Esophagus squamous epithelium (tissue), 5 donors: Measurements from ENCODE around the gene ATP6V1G3. TPM values are rescaled to one million over a fixed set of nuclear protein-coding genes. Genes with fewer than 3 reads are reported as not detected.

Experiments
- DNase-seq: peaks from one replicate; lab custom pipeline; 2025; lab: John Stamatoyannopoulos, UW
- H3K27ac ChIP-seq, 4 donors: fragments of 200-600 bp; sonication (generic); one replicate each; pipeline ENCODE4 v1.5.1; 2016 to 2019; ENCODE audit warnings: mild to moderate bottlenecking in 1 of 4
- H3K27me3 ChIP-seq, 4 donors: fragments of 200-600 bp; sonication (generic); 1 replicate in 3 of 4; 2 replicates in 1 of 4; pipeline versions ENCODE4 v1.5.1 to v1.6.0; 2017 to 2021; ENCODE audit warnings: antibody characterized with exemption in 1 of 4
- H3K36me3 ChIP-seq, 3 donors: fragments of 200-600 bp; sonication (generic); one replicate each; pipeline ENCODE4 v1.5.1; 2016 to 2019
- H3K4me1 ChIP-seq, 3 donors: fragments of 200-600 bp; sonication (generic); one replicate each; pipeline ENCODE4 v1.5.1; 2017 to 2019
- H3K4me3 ChIP-seq, 4 donors: fragments of 200-600 bp; sonication (generic); 1 replicate in 3 of 4; 2 replicates in 1 of 4; pipeline ENCODE4 v1.5.1; 2016 to 2019; ENCODE audit warnings: mild to moderate bottlenecking in 2 of 4, moderate library complexity in 1 of 4
- H3K9me3 ChIP-seq, 3 donors: fragments of 200-600 bp; sonication (generic); one replicate each; pipeline ENCODE4 v1.5.1; 2016 to 2019
- POLR2A ChIP-seq, 4 donors: fragments of 450-650 bp; IDR thresholded peaks; one replicate each; pipeline ENCODE4 v1.6.1; 2017; ENCODE audit warnings: antibody characterized with exemption in 4 of 4, mild to moderate bottlenecking in 4 of 4, moderate library complexity in 3 of 4
- WGBS, 2 donors: methylation state at CpG; one replicate each; pipeline ENCODE4 v1.1.5; 2018; 5-methylcytosine and 5-hydroxymethylcytosine counted together
- intact Hi-C: fragments of 100-400 bp; cut with DNase I; formaldehyde crosslinking; loops from one replicate; pipeline ENCODE4 v1.15.0; 2022
- total RNA-seq, 4 donors: library from RNA; depleted of rRNA; stranded (reverse); fragments of >200 nt; gene quantifications; one replicate each; pipeline ENCODE4 v1.1.0, GENCODE V29; 2016
- TF ChIP-seq, protein P1 (sequence below), 6 experiments: fragments of 450-650 bp in 4 of 6; fragments of 200-600 bp in 2 of 6; sonication (generic) in 2 of 6; IDR thresholded peaks; one replicate each; pipeline ENCODE4 v1.5.1; 2016 to 2019; ENCODE audit warnings: antibody characterized with exemption in 6 of 6, mild to moderate bottlenecking in 4 of 6, moderate library complexity in 4 of 6
- donor health status: DM: yes; HTN: yes; CAD: no.

Gene ATP6V1G3
- total RNA-seq, 4 donors from 2014 or later, result not detected

DNA sequence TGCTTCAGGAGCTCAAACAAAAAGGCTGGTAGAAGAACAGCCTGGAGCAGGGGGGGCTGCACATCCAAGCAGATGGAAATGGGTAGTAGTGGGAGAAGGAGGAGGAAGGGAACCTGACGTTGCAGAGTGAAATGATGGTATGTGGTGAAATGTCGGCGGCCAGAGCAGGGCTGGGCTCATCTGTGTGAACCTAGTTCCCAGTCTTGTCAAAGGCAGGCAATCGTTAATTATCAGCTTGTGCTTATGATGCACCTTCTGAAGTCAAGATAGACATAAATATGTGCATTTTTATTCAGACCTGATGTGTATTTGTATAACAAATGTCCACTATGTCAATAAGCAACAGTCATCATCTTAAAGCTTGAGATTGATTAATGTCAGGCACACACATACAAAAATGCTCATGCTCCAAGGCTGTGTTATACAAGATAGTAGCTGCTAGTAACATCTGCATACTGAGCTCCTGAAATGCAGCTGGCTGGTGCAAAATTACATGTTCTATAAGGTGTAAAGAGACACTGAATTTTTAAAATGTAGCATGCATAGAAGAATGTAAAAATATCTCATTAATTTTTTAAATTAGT is 10.6 kb upstream of the ATP6V1G3 start:
- no peaks in the 10 kb centered on the region for H3K36me3 ChIP-seq
- H3K9me3 ChIP-seq, result no peaks in the 10 kb centered on the region
- intact Hi-C loops, result no loop called here
- H3K27ac ChIP-seq, result no peak overlapping the region
- H3K4me3 ChIP-seq, result no peak overlapping the region
- TF ChIP-seq, protein P1, sequence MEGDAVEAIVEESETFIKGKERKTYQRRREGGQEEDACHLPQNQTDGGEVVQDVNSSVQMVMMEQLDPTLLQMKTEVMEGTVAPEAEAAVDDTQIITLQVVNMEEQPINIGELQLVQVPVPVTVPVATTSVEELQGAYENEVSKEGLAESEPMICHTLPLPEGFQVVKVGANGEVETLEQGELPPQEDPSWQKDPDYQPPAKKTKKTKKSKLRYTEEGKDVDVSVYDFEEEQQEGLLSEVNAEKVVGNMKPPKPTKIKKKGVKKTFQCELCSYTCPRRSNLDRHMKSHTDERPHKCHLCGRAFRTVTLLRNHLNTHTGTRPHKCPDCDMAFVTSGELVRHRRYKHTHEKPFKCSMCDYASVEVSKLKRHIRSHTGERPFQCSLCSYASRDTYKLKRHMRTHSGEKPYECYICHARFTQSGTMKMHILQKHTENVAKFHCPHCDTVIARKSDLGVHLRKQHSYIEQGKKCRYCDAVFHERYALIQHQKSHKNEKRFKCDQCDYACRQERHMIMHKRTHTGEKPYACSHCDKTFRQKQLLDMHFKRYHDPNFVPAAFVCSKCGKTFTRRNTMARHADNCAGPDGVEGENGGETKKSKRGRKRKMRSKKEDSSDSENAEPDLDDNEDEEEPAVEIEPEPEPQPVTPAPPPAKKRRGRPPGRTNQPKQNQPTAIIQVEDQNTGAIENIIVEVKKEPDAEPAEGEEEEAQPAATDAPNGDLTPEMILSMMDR (IDR thresholded peaks at IDR 0.05), result no peak
- no peak for TF ChIP-seq POLR2A (IDR thresholded peaks at IDR 0.05)
- no peak for DNase-seq
- no peaks in the 10 kb centered on the region for H3K4me1 ChIP-seq
- H3K27me3 ChIP-seq, result no peaks in the 10 kb centered on the region
- 53 to 56% methylated on average over 4 of the region's 4 CpGs for WGBS, 2 donors

DNA sequence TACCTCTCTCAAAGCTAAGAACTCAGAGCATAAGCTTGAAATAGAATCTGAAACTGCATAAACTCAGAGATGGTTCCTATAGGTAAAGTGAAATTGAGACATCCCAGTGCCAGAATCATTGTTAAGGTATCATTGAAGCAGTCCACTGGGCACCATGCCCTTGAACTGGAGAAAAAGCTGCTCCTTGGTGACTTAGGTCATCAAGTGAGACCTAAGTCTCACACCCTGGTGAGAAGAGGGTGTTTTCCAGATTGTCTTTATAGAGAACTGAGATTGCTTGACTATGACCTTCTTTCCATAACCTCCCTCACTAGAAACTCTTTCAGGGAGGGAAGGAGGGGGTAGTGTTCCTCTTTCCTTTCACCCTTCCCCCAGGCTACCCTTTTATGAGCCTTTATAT is 9.4 kb upstream of the ATP6V1G3 start:
- Histone ChIP-seq H3K4me1 (no peaks in the 10 kb centered on the region), H3K27me3 (no peaks in the 10 kb centered on the region), H3K36me3 (no peaks in the 10 kb centered on the region), H3K9me3 (no peaks in the 10 kb centered on the region), H3K4me3 (no peak overlapping the region), H3K27ac (no peak overlapping the region)
- no peak for TF ChIP-seq POLR2A (IDR thresholded peaks at IDR 0.05)
- DNase-seq, result no peak
- intact Hi-C loops, result no loop called here

DNA sequence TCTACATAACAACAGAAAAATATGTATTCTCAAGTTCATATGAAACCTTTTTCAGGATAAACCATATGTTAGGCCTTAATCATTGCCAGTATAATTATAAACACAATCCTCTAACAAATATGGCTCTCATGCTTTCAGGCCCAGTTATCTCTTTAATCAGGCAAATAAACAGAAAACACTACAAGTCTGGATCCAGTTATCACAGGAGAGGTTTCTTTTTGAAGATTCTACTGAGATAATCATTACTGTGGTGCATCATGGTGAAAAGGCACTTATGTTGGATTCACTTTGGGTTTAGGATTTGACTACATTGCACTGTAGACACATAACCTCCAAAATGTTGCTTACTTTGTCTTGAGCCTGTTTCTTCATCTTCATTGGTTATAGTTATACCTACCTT is 8.4 kb upstream of the ATP6V1G3 start:
- Histone ChIP-seq H3K27me3 (no peaks in the 10 kb centered on the region), H3K4me1 (no peaks in the 10 kb centered on the region), H3K4me3 (no peak overlapping the region), H3K36me3 (no peaks in the 10 kb centered on the region), H3K27ac (no peak overlapping the region), H3K9me3 (no peaks in the 10 kb centered on the region)
- DNase-seq, result no peak
- TF ChIP-seq POLR2A (IDR thresholded peaks at IDR 0.05), result no peak
- TF ChIP-seq, protein P1 (IDR thresholded peaks at IDR 0.05), result no peak
- intact Hi-C loops, result no loop called here

DNA sequence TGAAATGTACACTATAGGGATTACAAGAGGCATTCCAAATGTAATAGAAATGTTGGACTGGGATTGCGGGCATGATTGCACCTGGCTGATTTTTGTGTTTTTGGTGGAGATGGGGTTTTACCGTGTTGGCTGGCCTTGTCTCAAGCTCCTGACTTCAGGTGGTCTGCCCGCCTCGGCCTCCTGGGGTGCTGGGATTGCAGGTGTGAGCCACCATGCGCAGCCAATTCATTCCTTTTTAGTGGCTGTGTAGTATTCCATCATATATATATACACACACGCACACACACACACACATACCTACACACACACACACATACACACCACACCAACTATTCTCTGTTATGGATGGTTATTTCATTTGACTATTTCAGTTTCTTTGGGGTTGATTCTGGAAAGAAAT is 4.7 kb upstream of the ATP6V1G3 start:
- Histone ChIP-seq H3K4me1 (no peaks in the 10 kb centered on the region), H3K27me3 (no peaks in the 10 kb centered on the region), H3K36me3 (no peaks in the 10 kb centered on the region), H3K9me3 (no peaks in the 10 kb centered on the region), H3K4me3 (no peak overlapping the region), H3K27ac (no peak overlapping the region)
- intact Hi-C loops, result no loop called here
- TF ChIP-seq, protein P1 (IDR thresholded peaks at IDR 0.05), result no peak
- no peak for TF ChIP-seq POLR2A (IDR thresholded peaks at IDR 0.05)
- 93 to 95% methylated on average over 6 of the region's 6 CpGs for WGBS, 2 donors
- no peak for DNase-seq

DNA sequence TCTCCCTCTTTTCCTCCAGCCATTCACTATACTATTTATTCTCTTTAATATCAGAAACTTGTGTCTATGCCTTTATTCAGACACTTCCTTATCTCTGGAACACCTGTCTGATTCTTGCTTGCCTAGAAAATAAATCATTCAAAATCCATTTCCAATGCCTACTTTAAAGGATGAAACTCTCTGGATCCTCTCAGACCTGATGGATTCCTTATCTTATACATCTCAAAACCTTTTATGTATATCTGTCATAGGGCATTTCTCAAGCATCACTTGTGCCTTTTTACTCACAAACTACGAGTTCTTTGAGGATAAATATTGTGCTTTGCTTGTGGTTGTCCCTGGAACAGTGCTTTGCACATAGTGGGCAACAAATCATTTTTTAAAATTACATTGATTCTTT is 3.8 kb upstream of the ATP6V1G3 start:
- 16 to 35% methylated on average over 1 of the region's 1 CpG for WGBS, 2 donors
- Histone ChIP-seq H3K9me3 (no peaks in the 10 kb centered on the region), H3K36me3 (no peaks in the 10 kb centered on the region), H3K4me3 (no peak overlapping the region), H3K27me3 (no peaks in the 10 kb centered on the region), H3K4me1 (no peaks in the 10 kb centered on the region), H3K27ac (no peak overlapping the region)
- no peak for DNase-seq
- intact Hi-C loops, result no loop called here
- no peak for TF ChIP-seq POLR2A (IDR thresholded peaks at IDR 0.05)
- TF ChIP-seq, protein P1 (IDR thresholded peaks at IDR 0.05), result no peak
